Body of pancreas (tissue), 4 donors: Measurements from ENCODE around the gene STYK1. TPM values are rescaled to one million over a fixed set of nuclear protein-coding genes. Genes with fewer than 3 reads are reported as not detected.
"Not testable (repeated sequence)": the region's sequence is repeated elsewhere in the genome, so short reads cannot be mapped to it uniquely, and the experiment has no call there.

Experiments used
- ATAC-seq: fragments of 150-250 bp; one replicate; pipeline ENCODE4 v1.9.1; 2016
- DNase-seq, 4 donors: peaks; one replicate each; pipeline ENCODE4 v3.0.0-alpha.2; 2019
- H3K27ac ChIP-seq, 4 donors: fragments of 200-600 bp; sonication (generic); 1 replicate in 3 of 4; 2 replicates in 1 of 4; pipeline versions ENCODE4 v1.5.1 to v1.6.1; 2016 to 2019; ENCODE audit warnings: mild to moderate bottlenecking in 1 of 4, mixed read lengths in 1 of 4, moderate library complexity in 1 of 4
- H3K27me3 ChIP-seq, 2 donors: fragments of 200-600 bp; sonication (generic); one replicate each; pipeline ENCODE4 v1.6.0; 2016; ENCODE audit warnings: mild to moderate bottlenecking in 1 of 2
- H3K36me3 ChIP-seq, 2 donors: fragments of 200-600 bp; sonication (generic); replicated peaks in 1 of 2; 2 replicates each; pipeline ENCODE4 v1.5.1; 2016; ENCODE audit warnings: low read depth in 2 of 2; ENCODE audit not compliant: insufficient read depth in 1 of 2
- H3K4me1 ChIP-seq: fragments of 200-600 bp; sonication (generic); one replicate; pipeline ENCODE4 v1.6.0; 2016
- H3K4me3 ChIP-seq, 2 donors: fragments of 200-600 bp; sonication (generic); 1 replicate in 1 of 2; 2 replicates in 1 of 2; pipeline ENCODE4 v1.5.1; 2016 to 2019
- H3K9me3 ChIP-seq, 3 donors: fragments of 200-600 bp; sonication (generic); 1 replicate in 2 of 3; 2 replicates in 1 of 3; pipeline ENCODE4 v1.5.1; 2016
- CTCF ChIP-seq, 7 experiments: fragments of 450-650 bp in 4 of 7; fragments of 200-600 bp in 3 of 7; sonication (generic) in 3 of 7; IDR thresholded peaks; one replicate each; pipeline ENCODE4 v1.5.1; 2016 to 2019; ENCODE audit warnings: antibody characterized with exemption in 7 of 7
- POLR2A ChIP-seq, 3 donors: fragments of 450-650 bp; IDR thresholded peaks; one replicate each; pipeline ENCODE4 v1.6.1; 2016; ENCODE audit warnings: antibody characterized with exemption in 3 of 3, mild to moderate bottlenecking in 2 of 3
- WGBS, 2 donors: methylation state at CpG; one replicate each; pipeline ENCODE4 v1.1.5; 2017; 5-methylcytosine and 5-hydroxymethylcytosine counted together
- intact Hi-C: fragments of 100-400 bp; cut with DNase I; formaldehyde crosslinking; loops from one replicate; pipeline ENCODE4 v1.15.1; 2023
- total RNA-seq, 2 donors: library from RNA; depleted of rRNA; stranded (reverse); fragments of >200 nt; gene quantifications; one replicate each; pipeline ENCODE4 v1.1.0, GENCODE V29; 2016

Gene STYK1
- total RNA-seq, 2 donors from 2014 or later = 0.26 TPM; not detected in 1

- H3K9me3 ChIP-seq = no peaks in the 10 kb centered on the region
- no peak for DNase-seq
- H3K4me1 ChIP-seq = peaks cover 15% of the 10 kb centered on the region
- no peak overlapping the region for H3K4me3 ChIP-seq
- no peak overlapping the region for H3K27ac ChIP-seq
- intact Hi-C loops = no loop called here
- 74 to 81% methylated on average over 4 of the region's 4 CpGs for WGBS, 2 donors
- H3K36me3 ChIP-seq = no peaks in the 10 kb centered on the region
- H3K27me3 ChIP-seq = no peaks in the 10 kb centered on the region
- no peak for ATAC-seq
- TF ChIP-seq CTCF (IDR thresholded peaks at IDR 0.05) (no peak), POLR2A (IDR thresholded peaks at IDR 0.05) (no peak)
These were observed 58.3 kb downstream of the STYK1 start for GRCh38 chr12:10615532-10615931.

- Histone ChIP-seq H3K4me3 (peak overlapping the region; percentile 45 to 77), H3K36me3 (peaks cover 0 to 3% of the 10 kb centered on the region in 2 donors), H3K27me3 (no peaks in the 10 kb centered on the region), H3K27ac (peak overlapping the region; percentile 65 to 86 (median 82)), H3K9me3 (no peaks in the 10 kb centered on the region), H3K4me1 (peaks cover 15% of the 10 kb centered on the region)
- ATAC-seq (peak; percentile 2), DNase-seq (no peak)
- TF ChIP-seq CTCF (IDR thresholded peaks at IDR 0.05) (no peak), POLR2A (IDR thresholded peaks at IDR 0.05) (no peak)
- intact Hi-C loops = no loop called here
- 7 to 10% methylated on average over 4 of the region's 4 CpGs for WGBS, 2 donors
These were observed 59.8 kb downstream of the STYK1 start for GRCh38 chr12:10614056-10614370.

- Histone ChIP-seq H3K9me3 (no peaks in the 10 kb centered on the region), H3K4me1 (peaks cover 15% of the 10 kb centered on the region), H3K27me3 (no peaks in the 10 kb centered on the region), H3K4me3 (peak within 1 kb of the TSS; percentile 45 to 77), H3K27ac (peak within 1 kb of the TSS; percentile 65 to 86 (median 82)), H3K36me3 (peaks cover 0 to 3% of the 10 kb centered on the region in 2 donors)
- ATAC-seq = peak; percentile 99
- peak; percentile 96 to 97 (median 96) for DNase-seq
- 0 to 1% methylated on average over 43 of the region's 45 CpGs for WGBS, 2 donors
- intact Hi-C loops = no loop called here
- TF ChIP-seq CTCF (IDR thresholded peaks at IDR 0.05) (peak in 2 of 7 experiments; percentile 20 to 32), POLR2A (IDR thresholded peaks at IDR 0.05) (peak; percentile 46 to 84 (median 81))
These were observed 60.4 kb downstream of the STYK1 start, which contains the start of gene MAGOHB for GRCh38 chr12:10613349-10614055. TSS of gene MAGOHB (minus strand) at chr12:10613609. CDS start at chr12:10613532, 77 bp downstream.

GRCh38 chr12:10612984-10613348 lies 60.9 kb downstream of the STYK1 start:
- Histone ChIP-seq H3K9me3 (no peaks in the 10 kb centered on the region), H3K36me3 (peaks cover 0 to 3% of the 10 kb centered on the region in 2 donors), H3K27me3 (no peaks in the 10 kb centered on the region), H3K4me3 (peak overlapping the region; percentile 45 to 77), H3K27ac (peak overlapping the region; percentile 65 to 86 (median 82)), H3K4me1 (peaks cover 15% of the 10 kb centered on the region)
- DNase-seq (peak in 1 of 4 donors; percentile 7), ATAC-seq (no peak)
- WGBS, 2 donors = 1% methylated on average over 6 of the region's 6 CpGs
- TF ChIP-seq POLR2A (IDR thresholded peaks at IDR 0.05) (no peak), CTCF (IDR thresholded peaks at IDR 0.05) (no peak)
- intact Hi-C loops = no loop called here

- no peak for ATAC-seq
- intact Hi-C loops = no loop called here
- no peak for DNase-seq
- H3K27ac ChIP-seq = no peak overlapping the region
- no peak for TF ChIP-seq CTCF (IDR thresholded peaks at IDR 0.05)
- TF ChIP-seq POLR2A (IDR thresholded peaks at IDR 0.05) = no peak
- no peaks in the 10 kb centered on the region for H3K9me3 ChIP-seq
- WGBS, 2 donors = 59 to 65% methylated on average over 6 of the region's 6 CpGs
- H3K36me3 ChIP-seq = peaks cover 0 to 3% of the 10 kb centered on the region in 2 donors
- H3K4me1 ChIP-seq = peaks cover 15% of the 10 kb centered on the region
- no peaks in the 10 kb centered on the region for H3K27me3 ChIP-seq
- H3K4me3 ChIP-seq = no peak overlapping the region
These were observed 61.7 kb downstream of the STYK1 start for GRCh38 chr12:10612110-10612509.

- DNase-seq, H3K4me3 ChIP-seq, H3K27me3 ChIP-seq, intact Hi-C loops, ATAC-seq, H3K36me3 ChIP-seq, H3K9me3 ChIP-seq, H3K27ac ChIP-seq: not testable (repeated sequence)
- peaks cover 15% of the 10 kb centered on the region for H3K4me1 ChIP-seq
- 78 to 83% methylated on average over 4 of the region's 4 CpGs for WGBS, 2 donors
These were observed 62.6 kb downstream of the STYK1 start for GRCh38 chr12:10611258-10611657.
